GM21381 (cell line): ENCODE data around the gene SNX9.

Source experiments
- ATAC-seq: cut with Tn5 transposase; IDR thresholded peaks from one replicate; pipeline ENCODE4 v1.9.1; 2021; ENCODE audit warnings: mild to moderate bottlenecking, moderate library complexity; ENCODE audit not compliant: unreplicated experiment

The SNX9 gene

DNA sequence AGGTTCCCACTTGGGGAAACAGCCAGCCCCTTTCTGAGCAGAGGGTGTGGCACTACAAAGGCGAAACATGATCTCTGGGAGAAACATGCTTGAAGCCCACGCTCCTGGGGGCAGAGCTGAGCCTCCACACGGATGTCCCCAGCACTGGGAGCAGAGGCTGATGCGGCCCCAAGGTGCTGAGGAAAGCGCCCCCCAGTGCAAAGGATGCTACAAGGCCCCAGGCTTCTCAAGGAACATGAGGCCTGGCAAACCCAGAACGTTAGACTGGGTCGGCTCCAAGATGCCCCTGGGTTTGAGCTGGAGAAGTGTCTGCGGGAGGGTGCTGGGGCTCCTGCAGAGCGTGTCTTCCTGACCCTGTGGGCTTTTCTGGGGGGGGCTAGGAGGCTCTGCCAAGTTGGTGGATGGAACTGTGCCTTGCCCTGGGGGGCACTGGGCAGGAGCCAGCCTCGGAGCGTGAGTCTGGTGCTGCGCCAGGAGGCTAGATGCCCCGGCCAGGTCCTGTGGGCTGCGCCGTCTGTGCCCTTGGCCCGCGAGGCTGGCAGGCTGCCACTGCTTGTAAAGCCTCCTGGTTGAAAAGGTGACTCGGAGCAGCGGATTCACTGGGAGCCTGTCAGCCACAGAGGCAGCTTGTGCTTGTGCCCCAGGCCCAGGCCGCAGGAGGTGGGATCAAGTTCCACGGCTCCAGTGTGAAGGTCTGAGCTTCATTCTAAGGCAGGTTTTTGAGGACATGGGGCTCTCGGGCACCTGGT, 166.7 kb downstream of the SNX9 start:
- ATAC-seq, result no peak

DNA sequence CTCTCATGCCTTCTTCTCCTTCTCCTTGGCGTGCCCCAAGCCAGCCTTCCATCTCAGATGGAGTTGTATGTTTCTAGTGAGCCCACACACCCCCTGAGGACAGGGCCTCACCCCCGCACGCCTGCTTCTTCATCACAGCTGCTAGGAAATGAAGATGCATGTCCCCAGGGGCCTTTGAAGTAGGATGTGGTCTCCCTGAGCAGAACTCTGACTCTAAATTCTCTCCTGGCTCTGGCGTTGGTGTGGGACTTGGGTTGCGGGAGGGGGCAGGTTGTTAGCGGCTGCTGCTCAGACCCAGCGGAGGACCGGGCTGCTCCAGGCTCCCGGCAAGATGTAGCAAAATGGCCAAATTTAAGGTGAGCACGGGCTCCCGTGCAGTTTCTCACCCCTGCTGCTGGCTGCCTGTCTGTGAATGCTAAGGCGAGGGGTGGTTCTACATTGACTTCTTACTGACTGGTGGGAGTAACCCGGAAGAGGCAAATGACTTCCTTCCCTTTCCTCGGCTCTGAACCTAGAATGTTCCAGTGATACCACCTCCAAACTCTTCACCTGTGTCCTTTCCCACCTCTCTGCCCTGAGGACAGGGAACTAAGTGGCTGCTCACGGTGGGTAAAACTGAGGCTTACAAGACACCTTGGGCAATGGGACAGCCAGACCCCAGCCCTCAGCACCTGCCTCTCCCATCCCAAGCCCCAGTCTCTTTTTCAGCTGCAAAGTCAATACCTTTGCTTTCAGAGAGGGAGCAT, 167.4 kb downstream of the SNX9 start:
- no peak for ATAC-seq

DNA sequence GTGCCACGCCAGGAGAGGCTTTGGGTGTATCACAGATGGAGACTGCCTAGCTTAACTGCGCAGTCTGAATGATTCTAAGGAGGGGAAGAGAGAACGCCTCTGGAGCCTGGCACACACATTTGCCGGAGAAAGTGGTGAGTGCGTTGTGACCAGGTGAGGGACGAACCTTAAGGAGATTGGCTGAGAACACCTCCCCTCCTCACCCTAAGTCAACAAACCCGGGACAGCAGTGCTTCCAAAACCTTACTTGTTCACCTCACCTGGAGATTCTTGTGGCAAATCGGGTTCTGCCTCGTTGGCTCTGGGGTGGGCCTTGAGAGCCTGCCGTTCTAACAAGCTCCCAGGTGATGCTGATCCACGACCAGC, 168.0 kb downstream of the SNX9 start:
- no peak for ATAC-seq

DNA sequence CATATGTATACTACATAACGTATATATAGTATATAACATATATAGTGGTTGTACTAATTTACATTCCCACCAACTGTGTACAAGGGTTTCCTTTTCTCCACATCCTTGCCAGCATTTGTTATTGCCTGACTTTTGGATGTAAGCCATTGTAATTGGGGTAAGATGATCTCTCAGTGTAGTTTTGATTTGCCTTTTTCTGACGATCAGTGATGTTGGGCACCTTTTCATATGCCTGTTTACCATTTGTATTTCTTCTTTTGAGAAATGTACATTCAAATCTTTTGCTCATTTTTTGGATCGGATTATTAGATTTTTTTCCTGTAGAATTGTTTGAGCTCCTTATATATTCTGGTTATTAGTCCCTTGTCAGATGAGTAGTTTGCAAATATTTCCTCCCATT, 170.0 kb downstream of the SNX9 start:
- ATAC-seq, result no peak

DNA sequence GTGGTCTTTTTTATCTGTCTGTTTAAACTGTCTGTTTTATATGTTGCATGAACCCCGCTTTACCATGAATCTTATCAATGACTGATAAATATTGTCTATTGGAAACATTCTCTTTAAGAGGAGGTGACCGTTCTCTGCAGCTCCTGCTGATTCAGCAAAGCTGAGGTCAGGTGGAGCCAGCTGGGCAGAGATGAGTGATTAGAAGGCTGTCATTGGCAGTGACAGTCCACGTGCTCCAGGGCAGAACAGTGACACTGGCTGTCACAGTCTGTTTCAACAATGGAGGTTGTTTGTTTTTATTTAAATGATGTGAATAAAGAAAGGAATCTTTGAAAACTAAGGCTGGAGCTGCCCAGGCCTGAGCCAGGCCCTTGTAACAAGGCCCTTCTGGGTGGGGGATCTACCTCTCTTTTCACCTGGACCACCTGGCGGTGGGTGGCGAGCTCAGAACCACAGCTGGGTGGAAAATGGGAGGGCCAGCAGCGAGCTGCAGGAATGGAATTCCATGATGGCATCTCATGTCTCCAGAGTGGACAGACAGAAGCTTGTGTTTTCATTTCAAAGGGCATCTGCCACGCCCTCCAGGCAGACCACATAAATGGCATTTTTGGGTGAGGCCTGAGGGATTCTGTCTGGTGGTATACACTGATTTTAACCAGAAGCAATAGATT, 171.2 kb downstream of the SNX9 start:
- ATAC-seq, result no peak
